Esophagus squamous epithelium (tissue), 5 donors: ENCODE data around the gene SDC4. TPM values are rescaled to one million over a fixed set of nuclear protein-coding genes. Genes with fewer than 3 reads are reported as not detected.

Experiments
- DNase-seq: peaks from one replicate; lab custom pipeline; 2025; lab: John Stamatoyannopoulos, UW
- H3K27ac ChIP-seq, 4 donors: fragments of 200-600 bp; sonication (generic); one replicate each; pipeline ENCODE4 v1.5.1; 2016 to 2019; ENCODE audit warnings: mild to moderate bottlenecking in 1 of 4
- H3K27me3 ChIP-seq, 4 donors: fragments of 200-600 bp; sonication (generic); 1 replicate in 3 of 4; 2 replicates in 1 of 4; pipeline versions ENCODE4 v1.5.1 to v1.6.0; 2017 to 2021; ENCODE audit warnings: antibody characterized with exemption in 1 of 4
- H3K36me3 ChIP-seq, 3 donors: fragments of 200-600 bp; sonication (generic); one replicate each; pipeline ENCODE4 v1.5.1; 2016 to 2019
- H3K4me1 ChIP-seq, 3 donors: fragments of 200-600 bp; sonication (generic); one replicate each; pipeline ENCODE4 v1.5.1; 2017 to 2019
- H3K4me3 ChIP-seq, 4 donors: fragments of 200-600 bp; sonication (generic); 1 replicate in 3 of 4; 2 replicates in 1 of 4; pipeline ENCODE4 v1.5.1; 2016 to 2019; ENCODE audit warnings: mild to moderate bottlenecking in 2 of 4, moderate library complexity in 1 of 4
- H3K9me3 ChIP-seq, 3 donors: fragments of 200-600 bp; sonication (generic); one replicate each; pipeline ENCODE4 v1.5.1; 2016 to 2019
- CTCF ChIP-seq, 6 experiments: fragments of 450-650 bp in 4 of 6; fragments of 200-600 bp in 2 of 6; sonication (generic) in 2 of 6; IDR thresholded peaks; one replicate each; pipeline ENCODE4 v1.5.1; 2016 to 2019; ENCODE audit warnings: antibody characterized with exemption in 6 of 6, mild to moderate bottlenecking in 4 of 6, moderate library complexity in 4 of 6
- POLR2A ChIP-seq, 4 donors: fragments of 450-650 bp; IDR thresholded peaks; one replicate each; pipeline ENCODE4 v1.6.1; 2017; ENCODE audit warnings: antibody characterized with exemption in 4 of 4, mild to moderate bottlenecking in 4 of 4, moderate library complexity in 3 of 4
- WGBS, 2 donors: methylation state at CpG; one replicate each; pipeline ENCODE4 v1.1.5; 2018; 5-methylcytosine and 5-hydroxymethylcytosine counted together
- intact Hi-C: fragments of 100-400 bp; cut with DNase I; formaldehyde crosslinking; loops from one replicate; pipeline ENCODE4 v1.15.0; 2022
- total RNA-seq, 4 donors: library from RNA; depleted of rRNA; stranded (reverse); fragments of >200 nt; gene quantifications; one replicate each; pipeline ENCODE4 v1.1.0, GENCODE V29; 2016
- donor health status: DM: yes; HTN: yes; CAD: no.

Gene SDC4
- total RNA-seq, 4 donors from 2014 or later: 88.1 to 174 (median 120) TPM

DNA sequence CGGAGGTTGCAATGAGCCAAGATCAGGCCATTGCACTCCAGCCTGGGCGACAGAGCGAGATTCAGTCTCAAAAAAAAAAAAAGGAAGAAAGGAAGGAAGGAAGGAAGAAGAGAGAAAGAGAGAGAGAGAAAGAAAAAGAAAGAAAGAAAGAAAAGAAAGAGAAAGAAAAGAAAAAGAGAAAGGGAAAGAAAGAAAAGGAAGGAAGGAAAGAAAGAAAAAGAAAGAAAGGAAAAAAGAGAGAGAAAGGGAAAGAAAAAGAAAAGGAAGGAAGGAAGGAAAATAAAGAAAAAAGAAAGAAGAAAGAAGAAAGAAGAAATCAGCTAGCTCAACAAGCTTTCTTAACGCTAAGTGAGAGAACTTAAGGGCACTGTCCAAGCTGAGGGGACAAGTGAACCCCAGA lies 32.6 kb downstream of the SDC4 start:
- 87 to 90% methylated on average over 4 of the region's 4 CpGs for WGBS, 2 donors
- peaks cover 3 to 73% (median 7%) of the 10 kb centered on the region in 4 donors for H3K27me3 ChIP-seq
- H3K9me3 ChIP-seq: no peaks in the 10 kb centered on the region
- TF ChIP-seq CTCF (IDR thresholded peaks at IDR 0.05): no peak
- TF ChIP-seq POLR2A (IDR thresholded peaks at IDR 0.05): no peak
- DNase-seq: no peak
- no peak overlapping the region for H3K27ac ChIP-seq
- H3K4me3 ChIP-seq: no peak overlapping the region
- H3K4me1 ChIP-seq: peaks cover 0 to 24% (median 0%) of the 10 kb centered on the region in 3 donors
- H3K36me3 ChIP-seq: no peaks in the 10 kb centered on the region
- intact Hi-C loops: loop anchor here (5.0 kb wide), 2 partner anchors 122 to 452 kb away; no protein-coding TSS in a partner anchor

- WGBS, 2 donors: 76 to 84% methylated on average over 10 to 11 of the region's 11 CpGs
- H3K4me3 ChIP-seq: no peak overlapping the region
- intact Hi-C loops: no loop called here
- H3K9me3 ChIP-seq: no peaks in the 10 kb centered on the region
- H3K27ac ChIP-seq: no peak overlapping the region
- TF ChIP-seq POLR2A (IDR thresholded peaks at IDR 0.05): no peak
- TF ChIP-seq CTCF (IDR thresholded peaks at IDR 0.05): no peak
- H3K36me3 ChIP-seq: no peaks in the 10 kb centered on the region
- H3K4me1 ChIP-seq: peaks cover 0 to 15% (median 0%) of the 10 kb centered on the region in 3 donors
- H3K27me3 ChIP-seq: peaks cover 3 to 86% (median 7%) of the 10 kb centered on the region in 4 donors
- no peak for DNase-seq
These were observed 34.3 kb downstream of the SDC4 start for GRCh38 chr20:45313943-45314342.

- no peak overlapping the region for H3K27ac ChIP-seq
- intact Hi-C loops: no loop called here
- no peak for TF ChIP-seq CTCF (IDR thresholded peaks at IDR 0.05)
- no peak for TF ChIP-seq POLR2A (IDR thresholded peaks at IDR 0.05)
- DNase-seq: no peak
- 89 to 90% methylated on average over 5 to 8 of the region's 8 CpGs for WGBS, 2 donors
- no peak overlapping the region for H3K4me3 ChIP-seq
- peaks cover 0 to 23% (median 2%) of the 10 kb centered on the region in 3 donors for H3K4me1 ChIP-seq
- H3K36me3 ChIP-seq: no peaks in the 10 kb centered on the region
- no peaks in the 10 kb centered on the region for H3K9me3 ChIP-seq
- peaks cover 3 to 92% (median 7%) of the 10 kb centered on the region in 4 donors for H3K27me3 ChIP-seq
These were observed 35.0 kb downstream of the SDC4 start for GRCh38 chr20:45313065-45313695.

GRCh38 chr20:45312241-45312640 lies 36.0 kb downstream of the SDC4 start:
- Histone ChIP-seq H3K36me3 (no peaks in the 10 kb centered on the region), H3K4me3 (no peak overlapping the region), H3K4me1 (peaks cover 0 to 32% (median 6%) of the 10 kb centered on the region in 3 donors), H3K27ac (no peak overlapping the region), H3K9me3 (no peaks in the 10 kb centered on the region), H3K27me3 (peaks cover 3 to 92% (median 7%) of the 10 kb centered on the region in 4 donors)
- WGBS, 2 donors: 39 to 42% methylated on average over 7 to 10 of the region's 21 CpGs
- intact Hi-C loops: no loop called here
- DNase-seq: no peak
- TF ChIP-seq CTCF (IDR thresholded peaks at IDR 0.05): no peak
- no peak for TF ChIP-seq POLR2A (IDR thresholded peaks at IDR 0.05)

DNA sequence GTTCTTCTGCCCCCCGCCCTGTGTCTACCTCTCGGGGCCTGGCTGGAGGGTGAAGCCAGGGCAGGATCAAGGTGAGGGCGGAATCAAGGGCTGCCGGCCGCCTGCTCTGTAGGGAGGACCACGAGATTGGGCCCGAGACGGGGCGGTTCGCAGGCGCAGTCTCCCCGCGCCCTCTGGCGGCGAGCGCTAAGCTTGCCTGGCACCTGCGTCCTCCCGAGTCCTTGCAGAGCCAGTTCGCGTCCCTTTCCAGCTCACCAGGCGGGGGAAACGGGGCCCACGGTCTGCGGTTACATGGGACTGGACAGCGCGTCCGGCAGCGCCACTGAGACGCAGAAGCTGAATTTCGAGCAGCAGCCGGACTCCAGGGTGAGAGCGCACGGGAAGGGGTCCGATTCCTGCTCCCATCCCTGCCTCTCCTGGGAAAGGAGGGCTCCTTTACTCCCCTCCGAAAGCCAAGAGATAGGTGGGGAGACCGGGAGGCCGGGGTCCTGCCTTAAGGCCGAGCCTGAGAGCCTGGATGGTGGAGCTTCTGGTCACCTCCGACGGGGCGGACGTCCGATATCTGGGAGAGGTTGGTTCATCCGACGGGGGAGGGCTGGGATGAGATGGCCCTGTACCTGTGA lies 36.5 kb downstream of the SDC4 start:
- DNase-seq: no peak
- no peaks in the 10 kb centered on the region for H3K9me3 ChIP-seq

More for the DNA sequence above, 36.5 kb downstream of the SDC4 start:
- intact Hi-C loops: no loop called here
- 11 to 36% methylated on average over 2 to 5 of the region's 45 CpGs for WGBS, 2 donors
- Histone ChIP-seq H3K4me3 (no peak overlapping the region), H3K27ac (no peak overlapping the region), H3K36me3 (no peaks in the 10 kb centered on the region), H3K4me1 (peaks cover 0 to 35% (median 6%) of the 10 kb centered on the region in 3 donors), H3K27me3 (peaks cover 2 to 92% (median 6%) of the 10 kb centered on the region in 4 donors)
- TF ChIP-seq CTCF (IDR thresholded peaks at IDR 0.05) (peak; percentile 61 to 86 (median 70)), POLR2A (IDR thresholded peaks at IDR 0.05) (no peak)
